Keratinocyte (primary cell): Measurements from ENCODE around the gene CLEC16A.

Experiments used
- EZH2 ChIP-seq: IDR thresholded peaks from one replicate; pipeline ENCODE4 v1.6.1; 2012; ENCODE audit warnings: inconsistent platforms, mild to moderate bottlenecking, low read length, moderate library complexity
- TF ChIP-seq, protein P1 (sequence below), 3 experiments: IDR thresholded peaks in 1 of 3; conservative IDR thresholded peaks in 1 of 3; optimal IDR thresholded peaks in 1 of 3; 2 replicates in 2 of 3; 3 replicates in 1 of 3; pipeline versions ENCODE3 to v1.5.1; 2011; ENCODE audit warnings: low read length in 3 of 3, mild to moderate bottlenecking in 3 of 3, moderate library complexity in 2 of 3, control low read depth in 1 of 3, inconsistent platforms in 1 of 3; ENCODE audit not compliant: insufficient read depth in 2 of 3; ENCODE audit errors: extremely low read depth in 1 of 3

DNA sequence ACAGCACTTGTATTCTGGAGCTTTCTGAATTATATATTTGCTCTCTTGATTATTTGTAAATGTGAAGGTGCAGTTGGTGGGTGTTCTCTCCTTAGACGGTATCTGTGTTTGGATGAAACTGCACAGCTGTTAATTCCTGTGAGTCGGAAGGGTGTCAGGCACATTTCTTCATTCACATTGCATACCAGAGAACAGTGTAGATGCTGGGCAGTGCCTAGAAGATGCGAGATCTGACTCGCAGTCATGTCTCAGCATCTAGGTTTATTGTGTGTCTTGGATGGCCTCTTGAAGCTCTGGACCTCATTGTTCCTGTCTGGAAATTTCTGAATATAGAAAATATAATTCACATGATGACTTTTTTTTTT is 61.2 kb downstream of the CLEC16A start:
- TF ChIP-seq EZH2, result no peak
- TF ChIP-seq, protein P1, sequence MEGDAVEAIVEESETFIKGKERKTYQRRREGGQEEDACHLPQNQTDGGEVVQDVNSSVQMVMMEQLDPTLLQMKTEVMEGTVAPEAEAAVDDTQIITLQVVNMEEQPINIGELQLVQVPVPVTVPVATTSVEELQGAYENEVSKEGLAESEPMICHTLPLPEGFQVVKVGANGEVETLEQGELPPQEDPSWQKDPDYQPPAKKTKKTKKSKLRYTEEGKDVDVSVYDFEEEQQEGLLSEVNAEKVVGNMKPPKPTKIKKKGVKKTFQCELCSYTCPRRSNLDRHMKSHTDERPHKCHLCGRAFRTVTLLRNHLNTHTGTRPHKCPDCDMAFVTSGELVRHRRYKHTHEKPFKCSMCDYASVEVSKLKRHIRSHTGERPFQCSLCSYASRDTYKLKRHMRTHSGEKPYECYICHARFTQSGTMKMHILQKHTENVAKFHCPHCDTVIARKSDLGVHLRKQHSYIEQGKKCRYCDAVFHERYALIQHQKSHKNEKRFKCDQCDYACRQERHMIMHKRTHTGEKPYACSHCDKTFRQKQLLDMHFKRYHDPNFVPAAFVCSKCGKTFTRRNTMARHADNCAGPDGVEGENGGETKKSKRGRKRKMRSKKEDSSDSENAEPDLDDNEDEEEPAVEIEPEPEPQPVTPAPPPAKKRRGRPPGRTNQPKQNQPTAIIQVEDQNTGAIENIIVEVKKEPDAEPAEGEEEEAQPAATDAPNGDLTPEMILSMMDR (optimal IDR thresholded peaks at IDR 0.05 in 1 of 3, IDR thresholded peaks at IDR 0.05 in 1 of 3, conservative IDR thresholded peaks at IDR 0.05 in 1 of 3; ENCODE audit: extremely low read depth in 1 of 3, insufficient read depth in 2 of 3, low read length in 3 of 3), result no peak
